Mesothelial cell of epicardium (in vitro differentiated cells): ENCODE results near the gene EGFL6. TPM values are rescaled to one million over a fixed set of nuclear protein-coding genes. Genes with fewer than 3 reads are reported as not detected.
"Not testable (repeated sequence)": the region's sequence is repeated elsewhere in the genome, so short reads cannot be mapped to it uniquely, and the experiment has no call there.

ENCODE experiments used
- DNase-seq, 2 experiments: peaks; one replicate each; pipeline ENCODE4 v3.0.0; 2021; ENCODE audit warnings: low spot score in 2 of 2; ENCODE audit not compliant: unreplicated experiment in 2 of 2
- H3K27ac Mint-ChIP-seq: 2 replicates; pipeline ENCODE4 v1.8.0; 2021; ENCODE audit warnings: mixed read lengths
- H3K27me3 Mint-ChIP-seq: 2 replicates; pipeline ENCODE4 v1.8.0; 2021; ENCODE audit warnings: low read depth, mixed read lengths
- H3K36me3 Mint-ChIP-seq: 2 replicates; pipeline ENCODE4 v1.8.0; 2021; ENCODE audit warnings: mixed read lengths
- H3K4me1 Mint-ChIP-seq: 2 replicates; pipeline ENCODE4 v1.8.0; 2021; ENCODE audit warnings: mixed read lengths
- H3K4me3 Mint-ChIP-seq: 2 replicates; pipeline ENCODE4 v1.8.0; 2021; ENCODE audit warnings: mild to moderate bottlenecking, moderate library complexity, mixed read lengths
- H3K9me3 Mint-ChIP-seq: 2 replicates; pipeline ENCODE4 v1.8.0; 2021; ENCODE audit warnings: mixed read lengths
- CTCF ChIP-seq: fragments of 200-600 bp; sonication (generic); IDR thresholded peaks from one replicate; pipeline ENCODE4 v1.5.0; 2021; ENCODE audit warnings: antibody characterized with exemption; ENCODE audit not compliant: unreplicated experiment
- total RNA-seq: library from RNA; stranded (reverse); gene quantifications from 3 replicates; pipeline ENCODE4 v1.2.1, GENCODE V29; 2021

The EGFL6 gene
- total RNA-seq, 1 donor from 2014 or later: 12.3 TPM

GRCh38 chrX:13661735-13662288, 92.4 kb downstream of the EGFL6 start:
- Mint-ChIP-seq H3K4me1 (peaks cover 9% of the 10 kb centered on the region), H3K27me3 (no peaks in the 10 kb centered on the region), H3K9me3 (peaks cover 16% of the 10 kb centered on the region), H3K27ac (peak overlapping the region; percentile 12), H3K4me3 (no peak overlapping the region), H3K36me3 (peaks cover 19% of the 10 kb centered on the region)
- no peak for TF ChIP-seq CTCF
- DNase-seq: no peak

- peak overlapping the region; percentile 43 for H3K27ac Mint-ChIP-seq
- peaks cover 19% of the 10 kb centered on the region for H3K36me3 Mint-ChIP-seq
- H3K27me3 Mint-ChIP-seq: no peaks in the 10 kb centered on the region
- H3K4me1 Mint-ChIP-seq: peaks cover 9% of the 10 kb centered on the region
- H3K4me3 Mint-ChIP-seq: no peak overlapping the region
- TF ChIP-seq CTCF: no peak
- H3K9me3 Mint-ChIP-seq: peaks cover 12% of the 10 kb centered on the region
- DNase-seq: no peak
Measured at GRCh38 chrX:13662355-13662791, 93.0 kb downstream of the EGFL6 start.

GRCh38 chrX:13664020-13664419, 94.6 kb downstream of the EGFL6 start:
- no peak for TF ChIP-seq CTCF
- peaks cover 12% of the 10 kb centered on the region for H3K9me3 Mint-ChIP-seq
- H3K27me3 Mint-ChIP-seq: no peaks in the 10 kb centered on the region
- H3K4me3 Mint-ChIP-seq: no peak overlapping the region
- no peak for DNase-seq
- peaks cover 10% of the 10 kb centered on the region for H3K4me1 Mint-ChIP-seq
- H3K36me3 Mint-ChIP-seq: peaks cover 19% of the 10 kb centered on the region
- no peak overlapping the region for H3K27ac Mint-ChIP-seq

GRCh38 chrX:13666836-13667235, 97.4 kb downstream of the EGFL6 start:
- no peak for TF ChIP-seq CTCF
- Mint-ChIP-seq H3K36me3 (peaks cover 10% of the 10 kb centered on the region), H3K4me1 (peaks cover 14% of the 10 kb centered on the region), H3K4me3 (no peak overlapping the region), H3K27ac (no peak overlapping the region), H3K9me3 (peaks cover 23% of the 10 kb centered on the region), H3K27me3 (no peaks in the 10 kb centered on the region)
- DNase-seq: no peak

- TF ChIP-seq CTCF: no peak
- H3K27me3 Mint-ChIP-seq: no peaks in the 10 kb centered on the region
- no peak for DNase-seq
- H3K36me3 Mint-ChIP-seq: peaks cover 6% of the 10 kb centered on the region
- H3K4me1 Mint-ChIP-seq: peaks cover 14% of the 10 kb centered on the region
- no peak overlapping the region for H3K4me3 Mint-ChIP-seq
- peaks cover 31% of the 10 kb centered on the region for H3K9me3 Mint-ChIP-seq
- peak overlapping the region; percentile 16 for H3K27ac Mint-ChIP-seq
Measured at GRCh38 chrX:13667919-13668318, 98.5 kb downstream of the EGFL6 start.

GRCh38 chrX:13669246-13669737, 99.9 kb downstream of the EGFL6 start:
- peak in 1 of 2 experiments; percentile 61 for DNase-seq
- peaks cover 14% of the 10 kb centered on the region for H3K4me1 Mint-ChIP-seq
- peaks cover 33% of the 10 kb centered on the region for H3K9me3 Mint-ChIP-seq
- no peak for TF ChIP-seq CTCF
- H3K27ac Mint-ChIP-seq: peak overlapping the region; percentile 97
- H3K36me3 Mint-ChIP-seq: no peaks in the 10 kb centered on the region
- peak overlapping the region; percentile 10 for H3K4me3 Mint-ChIP-seq
- no peaks in the 10 kb centered on the region for H3K27me3 Mint-ChIP-seq

- not testable (repeated sequence) for DNase-seq, H3K4me3 Mint-ChIP-seq, H3K27me3 Mint-ChIP-seq, H3K36me3 Mint-ChIP-seq
- Mint-ChIP-seq H3K27ac (peak overlapping the region; percentile 97), H3K4me1 (peaks cover 14% of the 10 kb centered on the region), H3K9me3 (peaks cover 33% of the 10 kb centered on the region)
Measured at GRCh38 chrX:13669755-13670154, 100.4 kb downstream of the EGFL6 start.
